Breast epithelium (tissue), 3 donors: ENCODE measurements around the gene MAP1LC3B.

ENCODE experiments used
- POLR2AphosphoS5 ChIP-seq, 3 donors: sonication (generic); formaldehyde crosslinking; IDR thresholded peaks; one replicate each; pipeline ENCODE4 v1.6.1; 2017; ENCODE audit warnings: antibody characterized with exemption in 3 of 3
- TF ChIP-seq, protein P1 (sequence below), 3 donors: fragments of 450-650 bp; IDR thresholded peaks; one replicate each; pipeline ENCODE4 v1.5.1; 2016 to 2017; ENCODE audit warnings: antibody characterized with exemption in 3 of 3, mild to moderate bottlenecking in 3 of 3, moderate library complexity in 3 of 3

DNA sequence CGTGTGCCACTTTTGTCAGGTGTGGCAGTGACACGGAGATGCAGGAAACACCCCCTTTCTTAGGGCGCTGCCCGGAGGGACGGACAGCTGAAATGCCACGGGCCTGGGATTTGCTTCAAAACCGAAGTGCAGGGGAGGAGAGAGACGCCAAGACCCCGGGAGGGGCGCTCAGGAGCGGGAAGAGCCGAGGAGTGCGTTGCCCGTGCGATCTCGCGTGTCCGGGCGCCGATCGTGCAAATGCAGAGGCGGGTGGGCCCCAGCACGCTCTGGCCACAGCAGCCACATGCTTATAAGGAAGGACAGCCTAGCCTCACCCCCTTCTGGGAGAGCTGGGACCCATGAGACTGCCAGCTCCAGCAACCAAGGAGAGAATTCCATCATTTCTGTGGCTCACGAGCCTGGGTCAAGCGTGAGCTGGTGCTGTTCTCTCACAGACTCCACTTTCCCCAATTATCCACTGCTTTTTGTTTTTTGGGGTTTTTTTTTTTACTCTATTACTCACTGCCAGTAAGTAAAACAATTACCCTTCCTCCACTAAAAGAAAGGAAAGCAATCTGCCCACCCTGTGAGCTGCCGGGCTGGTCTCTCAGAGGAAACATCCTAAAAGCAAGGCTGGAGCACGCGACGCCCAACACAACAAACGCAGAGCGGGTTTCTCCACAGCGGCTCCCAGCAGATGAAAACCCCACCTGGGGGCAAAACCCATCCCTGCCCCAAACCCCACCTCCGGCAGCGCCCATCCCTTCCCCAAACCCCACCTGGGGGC lies 47.8 kb upstream of the MAP1LC3B start:
- no peak for TF ChIP-seq POLR2AphosphoS5 (IDR thresholded peaks at IDR 0.05)
- TF ChIP-seq, protein P1, sequence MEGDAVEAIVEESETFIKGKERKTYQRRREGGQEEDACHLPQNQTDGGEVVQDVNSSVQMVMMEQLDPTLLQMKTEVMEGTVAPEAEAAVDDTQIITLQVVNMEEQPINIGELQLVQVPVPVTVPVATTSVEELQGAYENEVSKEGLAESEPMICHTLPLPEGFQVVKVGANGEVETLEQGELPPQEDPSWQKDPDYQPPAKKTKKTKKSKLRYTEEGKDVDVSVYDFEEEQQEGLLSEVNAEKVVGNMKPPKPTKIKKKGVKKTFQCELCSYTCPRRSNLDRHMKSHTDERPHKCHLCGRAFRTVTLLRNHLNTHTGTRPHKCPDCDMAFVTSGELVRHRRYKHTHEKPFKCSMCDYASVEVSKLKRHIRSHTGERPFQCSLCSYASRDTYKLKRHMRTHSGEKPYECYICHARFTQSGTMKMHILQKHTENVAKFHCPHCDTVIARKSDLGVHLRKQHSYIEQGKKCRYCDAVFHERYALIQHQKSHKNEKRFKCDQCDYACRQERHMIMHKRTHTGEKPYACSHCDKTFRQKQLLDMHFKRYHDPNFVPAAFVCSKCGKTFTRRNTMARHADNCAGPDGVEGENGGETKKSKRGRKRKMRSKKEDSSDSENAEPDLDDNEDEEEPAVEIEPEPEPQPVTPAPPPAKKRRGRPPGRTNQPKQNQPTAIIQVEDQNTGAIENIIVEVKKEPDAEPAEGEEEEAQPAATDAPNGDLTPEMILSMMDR (IDR thresholded peaks at IDR 0.05) = no peak
